ENCODE measurements around the gene RABIF. TPM values are rescaled to one million over a fixed set of nuclear protein-coding genes. Genes with fewer than 3 reads are reported as not detected.

RABIF gene
- total RNA-seq, 6 experiments from 2014 or later = 2.6 to 6.3 (median 4.5) TPM

GRCh38 chr1:202858789-202859414 lies 30.0 kb downstream of the RABIF start:
- Histone ChIP-seq H3K36me3 (no peaks in the 10 kb centered on the region), H3K9me3 (no peaks in the 10 kb centered on the region), H3K27ac (peak overlapping the region in 2 of 3 donors; percentile 14 to 34), H3K4me1 (peaks cover 0 to 49% (median 5%) of the 10 kb centered on the region in 4 donors), H3K27me3 (no peaks in the 10 kb centered on the region), H3K4me3 (no peak overlapping the region)
- no peak for ATAC-seq
- 45% methylated on average over 3 of the region's 10 CpGs for whole genome bisulfite sequencing (ENCODE audit: insufficient coverage, low coverage, low lambda C conversion rate, missing lambda C conversion rate)
- peak in 1 of 3 donors; percentile 59 for DNase-seq
- no peak for TF ChIP-seq CTCF (IDR thresholded peaks at IDR 0.05)
- TF ChIP-seq POLR2A (IDR thresholded peaks at IDR 0.05) = no peak
- intact Hi-C loops (cut with DNase I) = no loop called here

- peak in 1 of 4 donors; percentile 10 for ATAC-seq
- peak overlapping the region in 2 of 3 donors; percentile 14 to 34 for H3K27ac ChIP-seq
- peak in 1 of 3 donors; percentile 47 for DNase-seq
- no peaks in the 10 kb centered on the region for H3K27me3 ChIP-seq
- TF ChIP-seq POLR2A (IDR thresholded peaks at IDR 0.05) (no peak), CTCF (IDR thresholded peaks at IDR 0.05) (no peak)
- intact Hi-C loops (cut with DNase I) = no loop called here
- no peak overlapping the region for H3K4me3 ChIP-seq
- H3K4me1 ChIP-seq = peaks cover 0 to 45% (median 5%) of the 10 kb centered on the region in 4 donors
- H3K36me3 ChIP-seq = no peaks in the 10 kb centered on the region
- 60% methylated on average over 5 of the region's 6 CpGs for WGBS (ENCODE audit: insufficient coverage, low coverage, low lambda C conversion rate, missing lambda C conversion rate)
- H3K9me3 ChIP-seq = no peaks in the 10 kb centered on the region
Observed at GRCh38 chr1:202858331-202858730, 30.6 kb downstream of the RABIF start.

- ATAC-seq = peak; percentile 3 to 44 (median 21)
- WGBS (ENCODE audit: insufficient coverage, low coverage, low lambda C conversion rate, missing lambda C conversion rate) = 39% methylated on average over 3 of the region's 4 CpGs
- H3K4me3 ChIP-seq = no peak overlapping the region
- H3K4me1 ChIP-seq = peaks cover 0 to 34% (median 1%) of the 10 kb centered on the region in 4 donors
- TF ChIP-seq POLR2A (IDR thresholded peaks at IDR 0.05) (no peak), CTCF (IDR thresholded peaks at IDR 0.05) (no peak)
- no peaks in the 10 kb centered on the region for H3K36me3 ChIP-seq
- DNase-seq = peak in 1 of 3 donors; percentile 49
- intact Hi-C loops (cut with DNase I) = no loop called here
- H3K27ac ChIP-seq = peak overlapping the region in 1 of 3 donors; percentile 42
- no peaks in the 10 kb centered on the region for H3K9me3 ChIP-seq
- no peaks in the 10 kb centered on the region for H3K27me3 ChIP-seq
Observed at GRCh38 chr1:202857136-202857610, 31.8 kb downstream of the RABIF start.

- WGBS (ENCODE audit: insufficient coverage, low coverage, low lambda C conversion rate, missing lambda C conversion rate) = 80% methylated on average over 2 of the region's 2 CpGs
- H3K27ac ChIP-seq = no peak overlapping the region
- DNase-seq (no peak), ATAC-seq (no peak)
- peaks cover 0 to 30% (median 0%) of the 10 kb centered on the region in 4 donors for H3K4me1 ChIP-seq
- H3K9me3 ChIP-seq = no peaks in the 10 kb centered on the region
- intact Hi-C loops (cut with DNase I) = no loop called here
- H3K36me3 ChIP-seq = no peaks in the 10 kb centered on the region
- H3K4me3 ChIP-seq = no peak overlapping the region
- TF ChIP-seq POLR2A (IDR thresholded peaks at IDR 0.05) (no peak), CTCF (IDR thresholded peaks at IDR 0.05) (no peak)
- no peaks in the 10 kb centered on the region for H3K27me3 ChIP-seq
Observed at GRCh38 chr1:202856014-202856413, 32.9 kb downstream of the RABIF start.
